Suprapubic skin (tissue), 4 donors: ENCODE data around the gene RPLP2.

Experiments
- EP300 ChIP-seq: sonication (generic); formaldehyde crosslinking; IDR thresholded peaks from one replicate; pipeline ENCODE4 v1.6.1; 2017; ENCODE audit warnings: antibody characterized with exemption
- POLR2A ChIP-seq, 2 donors: fragments of 450-650 bp; IDR thresholded peaks; one replicate each; pipeline ENCODE4 v1.6.1; 2017; ENCODE audit warnings: antibody characterized with exemption in 2 of 2, mild to moderate bottlenecking in 2 of 2, moderate library complexity in 2 of 2
- POLR2AphosphoS5 ChIP-seq, 3 donors: sonication (generic); formaldehyde crosslinking; IDR thresholded peaks; one replicate each; pipeline ENCODE4 v1.6.1; 2017; ENCODE audit warnings: antibody characterized with exemption in 3 of 3
- TF ChIP-seq, protein P1 (sequence below), 2 donors: fragments of 200-600 bp in 1 of 2; fragments of 450-650 bp in 1 of 2; sonication (generic) in 1 of 2; IDR thresholded peaks; one replicate each; pipeline ENCODE4 v1.5.1; 2016 to 2019; ENCODE audit warnings: antibody characterized with exemption in 2 of 2, mild to moderate bottlenecking in 1 of 2, moderate library complexity in 1 of 2

DNA sequence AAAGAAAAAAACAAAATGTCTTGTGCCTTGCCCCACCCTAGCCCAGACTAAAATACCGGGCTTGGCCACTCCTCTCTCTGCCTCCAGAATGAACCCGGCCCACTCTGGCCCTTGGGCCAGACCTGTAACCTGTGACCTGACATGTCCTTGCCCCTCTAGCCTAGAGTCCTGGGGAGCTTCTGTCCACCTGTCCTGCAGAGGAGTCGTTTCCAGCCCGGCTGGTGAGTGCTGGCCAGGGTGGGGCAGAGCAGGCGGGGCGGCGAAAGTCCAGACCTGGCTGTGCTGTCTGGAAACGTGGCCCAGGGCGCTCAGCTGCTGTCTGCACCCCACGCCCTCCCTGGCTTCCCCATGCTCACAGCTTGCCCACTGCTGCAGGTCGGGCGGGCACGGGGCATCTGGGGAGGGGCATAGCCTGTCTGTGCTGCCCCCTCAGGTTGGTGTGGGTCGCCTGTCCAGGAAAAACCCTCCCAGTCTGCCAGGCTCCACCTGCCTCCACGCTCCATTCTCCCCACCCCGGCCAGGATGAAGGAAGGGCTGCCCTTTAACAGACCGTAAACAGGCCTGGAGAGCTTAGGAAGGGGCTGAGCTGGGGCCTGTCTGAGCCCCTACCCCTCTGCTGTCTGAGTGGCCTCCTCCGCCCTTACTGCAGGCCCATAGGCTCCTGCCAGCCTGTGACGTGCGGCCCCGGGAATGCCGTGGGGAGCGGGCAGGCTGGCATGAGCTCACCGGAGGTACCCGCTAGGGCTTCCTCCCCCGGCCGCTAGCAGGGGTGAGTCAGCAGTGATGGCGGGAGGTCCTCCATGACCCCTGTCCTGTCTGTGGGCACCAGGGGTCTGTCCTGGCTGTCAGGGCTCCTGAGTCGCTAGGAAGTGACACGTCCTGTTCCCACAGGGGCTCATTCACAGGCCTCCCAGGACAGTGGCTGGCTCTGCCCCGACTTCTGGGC, 24.9 kb downstream of the RPLP2 start:
- TF ChIP-seq, protein P1, sequence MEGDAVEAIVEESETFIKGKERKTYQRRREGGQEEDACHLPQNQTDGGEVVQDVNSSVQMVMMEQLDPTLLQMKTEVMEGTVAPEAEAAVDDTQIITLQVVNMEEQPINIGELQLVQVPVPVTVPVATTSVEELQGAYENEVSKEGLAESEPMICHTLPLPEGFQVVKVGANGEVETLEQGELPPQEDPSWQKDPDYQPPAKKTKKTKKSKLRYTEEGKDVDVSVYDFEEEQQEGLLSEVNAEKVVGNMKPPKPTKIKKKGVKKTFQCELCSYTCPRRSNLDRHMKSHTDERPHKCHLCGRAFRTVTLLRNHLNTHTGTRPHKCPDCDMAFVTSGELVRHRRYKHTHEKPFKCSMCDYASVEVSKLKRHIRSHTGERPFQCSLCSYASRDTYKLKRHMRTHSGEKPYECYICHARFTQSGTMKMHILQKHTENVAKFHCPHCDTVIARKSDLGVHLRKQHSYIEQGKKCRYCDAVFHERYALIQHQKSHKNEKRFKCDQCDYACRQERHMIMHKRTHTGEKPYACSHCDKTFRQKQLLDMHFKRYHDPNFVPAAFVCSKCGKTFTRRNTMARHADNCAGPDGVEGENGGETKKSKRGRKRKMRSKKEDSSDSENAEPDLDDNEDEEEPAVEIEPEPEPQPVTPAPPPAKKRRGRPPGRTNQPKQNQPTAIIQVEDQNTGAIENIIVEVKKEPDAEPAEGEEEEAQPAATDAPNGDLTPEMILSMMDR (IDR thresholded peaks at IDR 0.05): no peak
- TF ChIP-seq POLR2AphosphoS5 (IDR thresholded peaks at IDR 0.05) (peak in 2 of 3 donors; percentile 16 to 54), POLR2A (IDR thresholded peaks at IDR 0.05) (no peak), EP300 (no peak)
